PC-9 (cell line): ENCODE measurements around the gene SLC22A23.

Source experiments
- CTCF ChIP-seq: fragments of 200-600 bp; sonication (generic); conservative IDR thresholded peaks from 2 replicates; pipeline ENCODE4 v1.6.1; 2017; ENCODE audit warnings: mixed run types, antibody characterized with exemption, mild to moderate bottlenecking, moderate library complexity
- EZH2 ChIP-seq: fragments of 200-600 bp; sonication (generic); IDR thresholded peaks from 2 replicates; pipeline ENCODE4 v1.8.0; 2017; ENCODE audit warnings: antibody characterized with exemption, low read depth

DNA sequence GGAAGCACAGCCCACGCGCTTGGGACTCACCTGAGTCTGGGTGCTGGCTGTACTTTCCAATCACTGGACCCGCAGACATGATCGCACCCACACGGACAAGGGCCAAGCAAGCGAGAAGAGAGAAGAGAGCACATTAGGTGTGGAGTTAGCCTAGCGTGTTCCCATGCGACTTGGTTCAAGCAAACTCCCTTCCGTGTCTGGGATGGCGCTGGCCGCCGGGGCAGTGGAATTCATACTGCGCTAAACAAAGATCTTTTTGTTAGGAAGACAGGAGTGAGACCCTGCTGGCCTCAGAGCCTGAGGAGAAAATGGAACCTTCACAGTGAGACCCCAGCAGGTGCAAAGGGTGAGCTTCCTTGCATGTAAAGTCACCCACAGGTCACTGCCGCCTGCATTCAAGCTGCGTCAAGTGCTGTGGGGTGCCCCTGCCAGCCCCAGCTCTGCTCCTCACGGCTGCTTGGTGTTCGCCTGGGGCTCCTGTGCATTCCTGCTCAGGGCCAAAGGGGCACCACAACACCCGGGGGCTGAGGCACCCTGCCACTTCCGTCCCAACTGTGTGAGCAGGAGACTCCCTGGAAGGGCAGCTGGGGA is 171.7 kb downstream of the SLC22A23 start:
- TF ChIP-seq EZH2 (no peak), CTCF (no peak)
